CD8-positive, alpha-beta memory T cell (primary cell): ENCODE data around the gene COX11. TPM values are rescaled to one million over a fixed set of nuclear protein-coding genes. Genes with fewer than 3 reads are reported as not detected.

Experiments used
- CTCF ChIA-PET: fragments of 350-600 bp; sonication (Branson Sonifier 250); formaldehyde crosslinking; loops from one replicate; lab custom pipeline; 2021; ENCODE audit warnings: antibody characterized with exemption; lab: Charles Lee
- POLR2A ChIA-PET: fragments of 350-600 bp; sonication (Branson Sonifier 250); formaldehyde crosslinking; loops from one replicate; lab custom pipeline; 2021; ENCODE audit warnings: antibody characterized with exemption; lab: Charles Lee
- DNase-seq, 5 donors: peaks; one replicate each; pipeline versions ENCODE4 v3.0.0 to v3.0.0-alpha.2; 2020 to 2022; ENCODE audit warnings: mixed read lengths in 1 of 5
- H3K27ac ChIP-seq: one replicate; pipeline ENCODE4 v1.7.0; 2013; ENCODE audit warnings: low read depth, mild to moderate bottlenecking, low read length, moderate library complexity
- H3K27me3 ChIP-seq: 2 replicates; pipeline ENCODE4 v1.7.0; 2013; ENCODE audit warnings: low read length, mild to moderate bottlenecking; ENCODE audit not compliant: insufficient read depth, poor library complexity, severe bottlenecking
- H3K36me3 ChIP-seq: 2 replicates; pipeline ENCODE4 v1.7.0; 2013; ENCODE audit warnings: mild to moderate bottlenecking, low read length, moderate library complexity; ENCODE audit not compliant: insufficient read depth
- H3K4me1 ChIP-seq: 2 replicates; pipeline ENCODE4 v1.7.0; 2013; ENCODE audit warnings: mild to moderate bottlenecking, low read length, moderate library complexity; ENCODE audit not compliant: insufficient read depth
- H3K4me3 ChIP-seq: 2 replicates; pipeline ENCODE4 v1.7.0; 2013; ENCODE audit warnings: mild to moderate bottlenecking, low read length
- H3K9me3 ChIP-seq: 2 replicates; pipeline ENCODE4 v1.7.0; 2013; ENCODE audit warnings: mild to moderate bottlenecking, low read length
- H3K27ac Mint-ChIP-seq, 8 donors: one replicate each; pipeline ENCODE4 v1.8.0; 2020 to 2021; ENCODE audit warnings: mixed read lengths in 8 of 8, mild to moderate bottlenecking in 6 of 8, inconsistent platforms in 3 of 8, moderate library complexity in 3 of 8
- H3K27me3 Mint-ChIP-seq, 2 donors: one replicate each; pipeline ENCODE4 v1.8.0; 2020 to 2021; ENCODE audit warnings: mixed read lengths in 2 of 2, mild to moderate bottlenecking in 1 of 2, moderate library complexity in 1 of 2
- H3K36me3 Mint-ChIP-seq, 3 donors: one replicate each; pipeline ENCODE4 v1.8.0; 2020 to 2021; ENCODE audit warnings: mixed read lengths in 3 of 3, inconsistent platforms in 1 of 3, mild to moderate bottlenecking in 1 of 3
- H3K4me1 Mint-ChIP-seq, 3 donors: one replicate each; pipeline ENCODE4 v1.8.0; 2020 to 2021; ENCODE audit warnings: mixed read lengths in 3 of 3, inconsistent platforms in 1 of 3, mild to moderate bottlenecking in 1 of 3
- H3K4me3 Mint-ChIP-seq, 7 donors: one replicate each; pipeline ENCODE4 v1.8.0; 2020 to 2021; ENCODE audit warnings: mixed read lengths in 7 of 7, mild to moderate bottlenecking in 6 of 7, moderate library complexity in 4 of 7, inconsistent platforms in 2 of 7
- H3K9me3 Mint-ChIP-seq, 5 donors: one replicate each; pipeline ENCODE4 v1.8.0; 2020 to 2022; ENCODE audit warnings: mixed read lengths in 5 of 5, mild to moderate bottlenecking in 3 of 5, moderate library complexity in 2 of 5, inconsistent platforms in 1 of 5
- polyA plus RNA-seq: library from polyadenylated mRNA; unstranded; fragments of 300-500 nt; fragmentation: Illumina TruSeq; gene quantifications from one replicate; pipeline ENCODE4 v1.2.3, GENCODE V29; 2021
- total RNA-seq, 2 experiments: library from RNA; stranded (reverse); gene quantifications; one replicate each; pipeline ENCODE4 v1.2.3, GENCODE V29; 2021

Gene COX11
- total and polyA plus RNA-seq, 3 experiments from 2014 or later: 54.8 to 69.6 (median 57.6) TPM

DNA sequence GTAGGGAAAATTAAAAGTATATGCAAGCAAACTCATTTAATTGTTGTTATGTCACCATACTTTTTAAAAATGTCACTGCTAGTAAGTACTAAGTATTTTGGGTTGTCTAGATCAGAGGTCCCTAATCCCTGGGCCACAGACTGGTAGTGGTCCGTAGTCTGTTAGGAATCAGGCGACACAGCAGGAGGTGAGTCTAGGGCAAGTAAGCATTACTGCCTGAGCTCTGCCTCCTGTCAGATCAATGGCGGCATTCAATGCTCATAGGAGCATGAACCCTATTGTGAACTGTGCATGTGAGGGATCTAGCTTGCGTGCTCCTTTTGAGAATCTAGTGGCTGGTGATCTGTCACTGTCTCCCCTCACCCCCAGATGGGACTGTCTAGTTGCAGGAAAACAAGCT lies 21.7 kb upstream of the COX11 start:
- ChIA-PET POLR2A (no interaction called here), CTCF (interaction anchor here (1.0 kb wide), 1 partner anchor 15 kb away, joined by 3 read pairs; no protein-coding TSS in a partner anchor)
- H3K4me1 ChIP-seq: no peaks in the 10 kb centered on the region
- no peak overlapping the region for H3K4me3 Mint-ChIP-seq
- DNase-seq: no peak
- peaks cover 0 to 9% (median 5%) of the 10 kb centered on the region in 3 donors for H3K36me3 Mint-ChIP-seq
- no peak overlapping the region for H3K27ac Mint-ChIP-seq
- no peak overlapping the region for H3K27ac ChIP-seq
- H3K9me3 Mint-ChIP-seq: no peaks in the 10 kb centered on the region
- H3K27me3 Mint-ChIP-seq: no peaks in the 10 kb centered on the region
- no peaks in the 10 kb centered on the region for H3K36me3 ChIP-seq
- H3K4me3 ChIP-seq: no peak overlapping the region
- H3K27me3 ChIP-seq: no peaks in the 10 kb centered on the region
- no peaks in the 10 kb centered on the region for H3K4me1 Mint-ChIP-seq
- no peaks in the 10 kb centered on the region for H3K9me3 ChIP-seq

DNA sequence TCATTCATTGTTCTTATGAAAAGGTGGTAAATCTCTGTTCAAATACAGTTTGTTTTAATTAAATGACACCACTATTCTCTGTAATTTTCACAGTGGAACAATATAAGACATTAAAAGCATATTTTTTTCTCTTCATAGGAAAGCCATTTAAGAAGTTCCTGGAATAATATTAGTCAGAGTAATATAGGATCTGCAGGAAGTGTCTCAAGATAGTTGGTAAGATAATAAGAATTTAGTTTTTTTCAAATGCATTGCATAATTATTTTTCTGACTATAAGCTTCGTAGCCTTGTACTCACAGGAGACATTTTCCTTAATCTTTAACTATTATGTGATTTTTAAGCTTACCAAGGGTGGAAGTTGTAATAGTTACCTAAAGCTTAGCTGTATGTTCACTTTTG lies 17.0 kb upstream of the COX11 start:
- no peaks in the 10 kb centered on the region for H3K4me1 ChIP-seq
- H3K36me3 Mint-ChIP-seq: peaks cover 0 to 2% (median 0%) of the 10 kb centered on the region in 3 donors
- H3K27ac ChIP-seq: no peak overlapping the region
- no peak overlapping the region for H3K4me3 ChIP-seq
- H3K27me3 ChIP-seq: no peaks in the 10 kb centered on the region
- H3K9me3 Mint-ChIP-seq: peaks cover 0 to 4% (median 0%) of the 10 kb centered on the region in 5 donors
- no peaks in the 10 kb centered on the region for H3K36me3 ChIP-seq
- H3K4me3 Mint-ChIP-seq: no peak overlapping the region
- no peaks in the 10 kb centered on the region for H3K27me3 Mint-ChIP-seq
- H3K9me3 ChIP-seq: no peaks in the 10 kb centered on the region
- CTCF ChIA-PET: interaction anchor here (1.8 kb wide), 1 partner anchor 8 kb away, joined by 6 read pairs; no protein-coding TSS in a partner anchor
- H3K4me1 Mint-ChIP-seq: peaks cover 0 to 2% (median 0%) of the 10 kb centered on the region in 3 donors
- POLR2A ChIA-PET: no interaction called here
- DNase-seq: no peak
- H3K27ac Mint-ChIP-seq: no peak overlapping the region

DNA sequence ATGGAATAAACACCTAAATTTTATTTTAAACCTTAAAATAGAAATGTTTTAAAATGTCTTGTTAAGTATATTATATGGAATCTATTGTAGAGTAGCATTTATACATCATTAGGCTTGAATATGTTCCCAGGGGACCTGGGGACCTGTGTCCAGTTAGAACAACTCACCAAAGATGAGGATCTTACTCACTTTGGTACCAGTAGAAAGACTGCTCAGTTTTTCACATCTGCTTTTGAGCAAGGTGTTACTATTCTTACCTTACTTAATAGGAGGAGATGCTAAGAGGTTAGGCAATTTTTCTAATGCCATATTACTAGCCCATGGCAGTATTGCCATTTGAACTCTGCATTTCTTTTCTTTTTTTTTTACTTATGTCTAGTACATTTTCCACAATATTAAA lies 14.8 kb upstream of the COX11 start:
- H3K36me3 ChIP-seq: no peaks in the 10 kb centered on the region
- peaks cover 0 to 8% (median 3%) of the 10 kb centered on the region in 3 donors for H3K36me3 Mint-ChIP-seq
- H3K9me3 Mint-ChIP-seq: peaks cover 0 to 6% (median 0%) of the 10 kb centered on the region in 5 donors
- POLR2A ChIA-PET: no interaction called here
- H3K4me3 Mint-ChIP-seq: no peak overlapping the region
- CTCF ChIA-PET: no interaction called here
- no peak for DNase-seq
- H3K9me3 ChIP-seq: no peaks in the 10 kb centered on the region
- H3K27me3 Mint-ChIP-seq: peaks cover 0 to 2% of the 10 kb centered on the region in 2 donors
- peaks cover 0 to 2% (median 0%) of the 10 kb centered on the region in 3 donors for H3K4me1 Mint-ChIP-seq
- no peak overlapping the region for H3K4me3 ChIP-seq
- H3K27ac Mint-ChIP-seq: no peak overlapping the region
- no peaks in the 10 kb centered on the region for H3K4me1 ChIP-seq
- no peak overlapping the region for H3K27ac ChIP-seq
- no peaks in the 10 kb centered on the region for H3K27me3 ChIP-seq

DNA sequence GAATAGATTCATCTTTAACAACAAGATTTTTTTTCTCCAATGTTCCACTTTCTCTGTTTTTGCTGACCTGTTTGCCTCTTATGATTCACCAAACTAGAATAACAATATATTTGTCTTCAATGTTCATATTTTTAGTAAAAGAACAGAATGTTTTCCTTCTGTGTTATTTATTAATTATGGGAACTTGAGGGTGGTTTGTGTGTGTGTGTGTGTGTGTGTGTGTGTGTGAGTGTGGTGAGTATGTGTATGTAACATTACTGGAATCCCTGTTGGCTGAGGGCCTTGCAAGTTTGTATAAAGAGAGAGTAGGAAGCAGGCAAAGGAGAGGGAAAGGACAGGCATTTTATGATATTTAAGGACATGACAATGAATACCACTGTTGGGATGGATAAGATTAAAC lies 13.9 kb upstream of the COX11 start:
- H3K36me3 ChIP-seq: no peaks in the 10 kb centered on the region
- Mint-ChIP-seq H3K27me3 (peaks cover 0 to 2% of the 10 kb centered on the region in 2 donors), H3K4me3 (no peak overlapping the region), H3K9me3 (peaks cover 0 to 6% (median 0%) of the 10 kb centered on the region in 5 donors), H3K27ac (no peak overlapping the region), H3K4me1 (peaks cover 0 to 2% (median 0%) of the 10 kb centered on the region in 3 donors), H3K36me3 (peaks cover 0 to 8% (median 3%) of the 10 kb centered on the region in 3 donors)
- no peak overlapping the region for H3K27ac ChIP-seq
- no peaks in the 10 kb centered on the region for H3K4me1 ChIP-seq
- no peaks in the 10 kb centered on the region for H3K9me3 ChIP-seq
- no peak for DNase-seq
- POLR2A ChIA-PET: no interaction called here
- no peaks in the 10 kb centered on the region for H3K27me3 ChIP-seq
- CTCF ChIA-PET: no interaction called here
- H3K4me3 ChIP-seq: no peak overlapping the region

DNA sequence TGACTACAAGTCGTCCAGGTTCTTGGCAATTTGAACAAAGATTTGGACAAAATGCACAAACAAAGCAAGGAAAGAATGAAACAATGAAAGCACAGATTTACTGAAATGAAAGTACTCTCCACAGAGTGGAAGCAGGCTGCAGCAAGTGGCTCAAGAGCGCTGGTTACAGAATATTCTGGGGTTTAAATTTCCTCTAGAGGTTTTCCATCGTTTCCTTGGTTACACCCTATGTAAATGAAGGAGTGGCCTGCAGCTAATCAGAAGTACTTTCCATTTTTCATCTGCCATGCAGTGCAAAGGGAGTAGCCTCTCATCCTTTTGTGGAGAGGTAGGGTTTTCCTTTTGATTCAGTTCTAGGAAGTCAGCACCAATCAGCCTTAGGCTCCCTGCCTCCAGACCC lies 11.9 kb upstream of the COX11 start:
- Histone ChIP-seq H3K4me3 (no peak overlapping the region), H3K36me3 (no peaks in the 10 kb centered on the region), H3K4me1 (no peaks in the 10 kb centered on the region), H3K9me3 (no peaks in the 10 kb centered on the region), H3K27me3 (no peaks in the 10 kb centered on the region), H3K27ac (no peak overlapping the region)
- Mint-ChIP-seq H3K36me3 (peaks cover 1 to 8% (median 2%) of the 10 kb centered on the region in 3 donors), H3K9me3 (peaks cover 0 to 6% (median 0%) of the 10 kb centered on the region in 5 donors), H3K27me3 (peaks cover 0 to 2% of the 10 kb centered on the region in 2 donors), H3K27ac (no peak overlapping the region), H3K4me1 (peaks cover 0 to 6% (median 2%) of the 10 kb centered on the region in 3 donors), H3K4me3 (no peak overlapping the region)
- POLR2A ChIA-PET: no interaction called here
- DNase-seq: no peak
- CTCF ChIA-PET: interaction anchor here (2.5 kb wide), 1 partner anchor 12 kb away, joined by 8 read pairs; no protein-coding TSS in a partner anchor

DNA sequence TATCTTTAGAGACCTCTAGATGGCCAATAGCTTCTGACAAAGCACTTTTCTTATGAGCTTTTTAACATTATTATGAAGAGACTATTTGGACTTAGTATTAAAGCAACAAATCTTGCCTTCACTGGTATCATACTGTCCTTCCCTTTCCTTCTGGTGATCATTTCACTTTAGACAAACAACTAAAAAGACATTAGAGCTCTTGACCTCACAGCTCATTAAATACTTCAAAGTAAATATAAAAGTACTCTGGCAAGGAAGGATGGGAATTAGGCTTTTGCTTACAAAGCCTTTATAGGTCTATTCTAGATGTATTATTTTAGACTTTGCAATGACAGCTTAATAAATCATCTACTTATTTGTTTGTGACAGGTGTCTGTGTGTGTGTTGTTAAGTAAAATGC lies 11.2 kb upstream of the COX11 start:
- H3K4me1 ChIP-seq: no peaks in the 10 kb centered on the region
- no peak overlapping the region for H3K27ac ChIP-seq
- Mint-ChIP-seq H3K27ac (no peak overlapping the region), H3K36me3 (peaks cover 1 to 8% (median 2%) of the 10 kb centered on the region in 3 donors), H3K4me1 (peaks cover 0 to 6% (median 0%) of the 10 kb centered on the region in 3 donors), H3K4me3 (no peak overlapping the region), H3K9me3 (peaks cover 0 to 6% (median 0%) of the 10 kb centered on the region in 5 donors), H3K27me3 (peaks cover 0 to 2% of the 10 kb centered on the region in 2 donors)
- DNase-seq: no peak
- no peaks in the 10 kb centered on the region for H3K36me3 ChIP-seq
- H3K4me3 ChIP-seq: no peak overlapping the region
- ChIA-PET CTCF (interaction anchor here (1.4 to 2.5 kb wide), 2 partner anchors 10 to 13 kb away, joined by 3 to 8 read pairs; no protein-coding TSS in a partner anchor), POLR2A (no interaction called here)
- H3K27me3 ChIP-seq: no peaks in the 10 kb centered on the region
- H3K9me3 ChIP-seq: no peaks in the 10 kb centered on the region

DNA sequence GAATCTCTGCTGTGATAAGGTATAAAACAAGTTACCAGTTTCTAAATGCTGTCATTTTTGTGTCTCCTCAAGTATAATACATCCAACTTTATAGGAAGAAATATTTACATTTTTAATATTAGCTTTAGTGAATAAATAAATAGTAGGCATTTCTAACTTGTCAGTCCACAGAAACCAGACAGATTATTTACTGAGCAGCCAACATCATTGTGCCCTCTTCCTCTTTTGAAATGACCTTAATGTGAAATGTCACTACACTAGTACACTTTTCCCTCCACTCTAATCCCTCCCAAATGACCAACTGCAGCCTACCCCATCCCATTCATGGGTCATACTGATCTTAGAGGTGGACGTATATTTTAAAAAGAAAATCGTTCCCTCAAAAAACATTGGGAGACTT lies 9.3 kb upstream of the COX11 start:
- no peaks in the 10 kb centered on the region for H3K9me3 ChIP-seq
- no peaks in the 10 kb centered on the region for H3K27me3 ChIP-seq
- ChIA-PET CTCF (no interaction called here), POLR2A (no interaction called here)
- Mint-ChIP-seq H3K27me3 (peaks cover 0 to 2% of the 10 kb centered on the region in 2 donors), H3K4me3 (no peak overlapping the region), H3K36me3 (peaks cover 1 to 8% (median 3%) of the 10 kb centered on the region in 3 donors), H3K4me1 (peaks cover 0 to 8% (median 0%) of the 10 kb centered on the region in 3 donors), H3K27ac (no peak overlapping the region), H3K9me3 (peaks cover 0 to 6% (median 0%) of the 10 kb centered on the region in 5 donors)
- no peaks in the 10 kb centered on the region for H3K4me1 ChIP-seq
- no peaks in the 10 kb centered on the region for H3K36me3 ChIP-seq
- DNase-seq: no peak
- H3K4me3 ChIP-seq: no peak overlapping the region
- no peak overlapping the region for H3K27ac ChIP-seq

DNA sequence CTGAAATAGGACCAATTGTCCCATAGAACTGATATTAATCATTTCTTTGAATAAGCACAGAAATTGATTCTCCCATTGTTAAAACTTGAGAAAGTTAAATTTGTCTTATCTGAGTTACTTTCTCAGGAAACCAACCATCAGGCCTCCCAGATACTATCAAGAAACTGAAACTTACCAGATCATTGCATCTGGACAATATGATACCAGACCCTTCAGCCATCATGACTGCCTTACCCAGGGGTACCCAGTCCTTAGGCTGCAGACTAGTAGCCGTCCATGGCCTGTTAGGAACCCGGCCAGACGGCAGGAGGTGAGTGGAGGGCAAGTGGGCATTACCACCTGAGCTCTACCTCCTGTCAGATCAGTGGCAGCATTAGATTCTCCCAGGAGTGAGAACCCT lies 7.9 kb upstream of the COX11 start:
- Mint-ChIP-seq H3K9me3 (peaks cover 0 to 4% (median 0%) of the 10 kb centered on the region in 5 donors), H3K4me1 (peaks cover 0 to 10% (median 1%) of the 10 kb centered on the region in 3 donors), H3K27me3 (peaks cover 0 to 2% of the 10 kb centered on the region in 2 donors), H3K36me3 (peaks cover 1 to 8% (median 4%) of the 10 kb centered on the region in 3 donors), H3K27ac (no peak overlapping the region), H3K4me3 (no peak overlapping the region)
- Histone ChIP-seq H3K4me3 (no peak overlapping the region), H3K27ac (no peak overlapping the region), H3K9me3 (no peaks in the 10 kb centered on the region), H3K36me3 (no peaks in the 10 kb centered on the region), H3K27me3 (no peaks in the 10 kb centered on the region), H3K4me1 (no peaks in the 10 kb centered on the region)
- POLR2A ChIA-PET: no interaction called here
- CTCF ChIA-PET: no interaction called here
- DNase-seq: no peak
